GM10266 (cell line): Measurements from ENCODE around the gene CAT.

Experiments used
- DNase-seq: peaks from one replicate; pipeline ENCODE4 v3.0.0; 2012; ENCODE audit errors: extremely low spot score
- TF ChIP-seq, protein P1 (sequence below): IDR thresholded peaks from 2 replicates; pipeline ENCODE4 v1.5.1; 2012; ENCODE audit warnings: mild to moderate bottlenecking, low read depth; ENCODE audit not compliant: control insufficient read depth, insufficient read depth; ENCODE audit errors: missing control alignments

CAT gene

DNA sequence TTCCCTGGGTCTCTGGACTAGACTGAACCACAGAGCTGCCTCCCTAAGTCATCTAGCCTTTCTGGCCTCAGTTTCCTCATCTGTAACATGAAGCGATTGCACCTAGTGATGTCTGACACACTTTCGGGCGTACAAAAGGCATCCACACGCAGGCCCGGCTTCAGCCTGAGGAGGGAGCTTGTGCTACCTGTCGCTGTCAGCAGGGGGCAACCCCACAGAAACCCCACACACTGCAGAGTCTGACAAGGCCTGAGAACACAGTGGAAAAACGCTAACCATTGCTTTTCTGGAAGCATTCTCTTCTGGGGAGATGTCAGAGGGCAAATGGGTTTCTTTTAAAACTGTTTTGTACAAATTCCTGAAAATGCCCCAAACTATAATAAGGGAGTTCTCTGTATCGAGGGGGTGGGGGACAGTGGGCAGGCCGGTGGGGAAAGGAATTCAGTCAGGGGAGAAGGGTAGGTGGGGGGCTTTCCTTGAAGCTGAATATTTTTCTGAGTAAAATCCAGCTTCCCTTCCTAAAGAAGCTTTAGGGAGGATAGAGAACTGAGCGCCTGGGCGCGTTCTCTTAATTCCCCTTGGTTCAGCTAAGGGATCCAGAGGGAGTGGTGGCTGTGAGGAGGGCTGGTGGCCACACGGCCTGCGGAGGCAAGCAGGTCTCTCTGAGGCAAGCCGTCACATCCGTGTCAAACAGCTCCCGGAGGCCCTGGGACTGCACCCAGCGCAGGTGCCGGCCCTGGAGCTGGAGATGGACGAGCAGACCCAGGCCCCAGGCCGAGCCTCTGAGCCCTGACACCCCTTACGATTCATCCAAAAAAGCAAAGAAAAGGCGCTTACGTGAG is 74.3 kb downstream of the CAT start:
- TF ChIP-seq, protein P1, sequence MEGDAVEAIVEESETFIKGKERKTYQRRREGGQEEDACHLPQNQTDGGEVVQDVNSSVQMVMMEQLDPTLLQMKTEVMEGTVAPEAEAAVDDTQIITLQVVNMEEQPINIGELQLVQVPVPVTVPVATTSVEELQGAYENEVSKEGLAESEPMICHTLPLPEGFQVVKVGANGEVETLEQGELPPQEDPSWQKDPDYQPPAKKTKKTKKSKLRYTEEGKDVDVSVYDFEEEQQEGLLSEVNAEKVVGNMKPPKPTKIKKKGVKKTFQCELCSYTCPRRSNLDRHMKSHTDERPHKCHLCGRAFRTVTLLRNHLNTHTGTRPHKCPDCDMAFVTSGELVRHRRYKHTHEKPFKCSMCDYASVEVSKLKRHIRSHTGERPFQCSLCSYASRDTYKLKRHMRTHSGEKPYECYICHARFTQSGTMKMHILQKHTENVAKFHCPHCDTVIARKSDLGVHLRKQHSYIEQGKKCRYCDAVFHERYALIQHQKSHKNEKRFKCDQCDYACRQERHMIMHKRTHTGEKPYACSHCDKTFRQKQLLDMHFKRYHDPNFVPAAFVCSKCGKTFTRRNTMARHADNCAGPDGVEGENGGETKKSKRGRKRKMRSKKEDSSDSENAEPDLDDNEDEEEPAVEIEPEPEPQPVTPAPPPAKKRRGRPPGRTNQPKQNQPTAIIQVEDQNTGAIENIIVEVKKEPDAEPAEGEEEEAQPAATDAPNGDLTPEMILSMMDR = peak; percentile 78
- peak; percentile 75 for DNase-seq

DNA sequence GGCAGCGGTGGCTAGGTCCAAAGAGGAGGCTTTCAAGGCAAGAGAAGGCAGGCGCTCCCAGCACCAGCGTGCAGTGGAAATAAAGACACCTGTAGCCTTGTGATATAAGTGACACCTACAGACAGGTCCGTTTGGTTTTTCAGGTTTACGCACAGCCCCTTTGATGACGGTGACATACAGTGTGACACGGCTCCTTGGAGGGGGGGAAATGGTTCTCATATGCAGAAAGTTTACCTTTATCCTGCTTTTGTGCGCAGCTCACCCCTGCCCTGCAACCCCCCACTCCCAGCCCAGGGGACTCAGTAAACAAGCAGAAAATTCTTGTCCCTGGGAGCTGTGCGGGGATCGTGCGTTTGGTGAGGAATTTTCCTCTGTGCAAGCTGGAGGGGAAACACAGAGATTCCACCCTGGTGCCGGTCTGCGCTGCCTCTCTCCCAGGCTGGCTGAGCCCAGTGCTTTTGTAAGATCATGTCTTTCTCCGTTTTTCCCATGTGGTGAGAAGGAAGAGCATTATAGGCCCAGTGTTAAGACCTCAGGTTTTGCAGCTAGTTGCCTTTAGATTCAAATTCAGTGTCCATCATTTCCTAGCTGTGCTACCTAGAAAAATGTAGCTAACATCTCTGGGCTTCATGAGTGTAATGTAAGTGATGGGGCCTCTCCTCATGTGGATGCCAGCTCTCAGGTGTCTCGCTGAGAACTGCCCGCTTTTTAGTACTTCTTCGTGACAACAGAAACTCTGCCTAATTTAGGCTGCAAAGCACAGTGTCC is 75.1 kb downstream of the CAT start, which contains the start of gene ELF5:
TSS of gene ELF5 (minus strand) at position 113 of the 768 bp plus-strand sequence. CDS start 8,045 bp downstream, outside the sequence.
- TF ChIP-seq, protein P1 = no peak
- DNase-seq = no peak

DNA sequence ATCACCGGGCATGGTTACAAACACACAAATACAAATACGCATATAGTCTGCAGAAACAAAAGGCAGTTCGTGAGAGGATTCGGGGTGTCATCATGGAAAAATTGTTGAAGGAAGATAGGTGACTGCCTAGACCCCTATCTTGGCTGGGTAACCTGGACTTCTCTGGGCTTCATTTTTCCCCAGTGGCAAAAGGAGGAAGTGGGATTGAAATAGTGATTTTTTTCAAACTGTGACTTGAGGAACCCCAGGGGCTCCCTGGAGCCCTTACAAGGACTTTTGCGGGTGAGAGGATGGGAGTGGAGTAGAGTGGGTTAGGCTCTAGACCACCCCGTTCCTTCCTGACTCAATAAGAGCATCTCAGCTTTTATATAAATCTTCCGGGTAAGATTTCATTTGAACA is 75.9 kb downstream of the CAT start:
- TF ChIP-seq, protein P1 = no peak
- DNase-seq = no peak

DNA sequence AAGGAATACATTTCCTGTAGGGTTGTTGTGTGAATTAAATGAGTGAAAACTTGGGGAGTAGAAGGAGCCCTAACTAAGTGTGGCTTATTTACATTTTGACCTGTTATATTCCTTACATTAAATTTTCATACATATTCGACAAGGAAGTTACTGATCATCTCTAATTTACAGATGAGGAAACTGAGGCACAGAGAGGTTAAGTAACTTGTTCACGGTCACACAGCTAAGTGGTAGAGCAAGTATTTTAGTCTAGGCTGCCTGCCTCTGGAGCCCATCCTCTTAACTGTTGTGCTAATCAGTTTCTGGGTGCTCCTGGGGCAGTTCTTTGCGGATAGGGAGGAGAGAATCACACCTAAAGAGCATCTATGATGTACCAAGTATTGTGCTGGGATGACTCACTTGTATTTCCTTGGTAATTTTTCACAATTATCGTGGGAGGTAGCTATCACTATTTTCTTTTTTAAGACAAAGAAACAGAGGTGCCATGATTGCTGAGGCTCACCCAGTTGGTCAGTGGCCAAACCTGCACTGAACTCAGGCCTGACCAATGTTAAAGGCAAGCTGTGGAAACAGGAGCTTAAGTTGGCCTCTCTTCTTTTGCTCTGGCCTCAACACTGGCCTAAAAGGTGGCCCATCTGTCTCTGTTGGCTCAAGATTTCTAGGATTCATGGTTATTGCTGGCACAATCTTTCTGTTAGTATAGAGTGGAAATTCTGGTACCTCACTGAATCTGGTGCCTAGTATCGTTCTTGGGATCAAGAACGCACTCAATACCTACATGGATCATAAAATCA is 77.7 kb downstream of the CAT start:
- DNase-seq = no peak
- TF ChIP-seq, protein P1 = no peak

DNA sequence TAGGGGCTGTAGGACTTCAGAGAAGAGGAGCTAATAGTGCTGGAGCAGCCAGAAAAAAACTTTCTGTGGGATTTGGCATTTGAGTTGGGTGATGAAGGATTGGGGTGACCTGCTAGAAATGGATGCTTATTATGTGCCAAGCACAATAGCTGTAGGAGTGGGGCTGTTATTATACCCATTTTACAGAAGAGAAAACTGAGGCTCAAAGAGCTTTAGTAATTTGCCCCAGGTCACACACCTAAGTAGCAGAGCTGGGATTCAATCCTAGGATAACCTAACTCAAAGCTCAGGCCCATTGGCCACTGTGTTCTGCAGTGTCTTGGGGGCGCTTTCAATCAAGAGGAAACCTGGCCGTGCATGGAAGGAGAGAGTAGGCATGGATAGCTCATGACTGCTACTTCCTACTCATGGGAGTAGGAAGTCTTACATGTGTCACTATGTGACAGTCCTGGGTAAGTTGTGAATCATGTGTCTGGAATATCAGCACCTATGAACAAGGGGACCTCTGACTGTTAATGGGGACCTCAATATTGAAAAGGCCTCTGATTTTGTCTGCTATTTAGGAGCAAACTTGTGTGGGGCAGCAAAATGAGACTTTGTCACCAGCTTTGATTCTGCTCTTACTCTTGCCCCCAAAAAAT is 81.0 kb downstream of the CAT start:
- DNase-seq = no peak

DNA sequence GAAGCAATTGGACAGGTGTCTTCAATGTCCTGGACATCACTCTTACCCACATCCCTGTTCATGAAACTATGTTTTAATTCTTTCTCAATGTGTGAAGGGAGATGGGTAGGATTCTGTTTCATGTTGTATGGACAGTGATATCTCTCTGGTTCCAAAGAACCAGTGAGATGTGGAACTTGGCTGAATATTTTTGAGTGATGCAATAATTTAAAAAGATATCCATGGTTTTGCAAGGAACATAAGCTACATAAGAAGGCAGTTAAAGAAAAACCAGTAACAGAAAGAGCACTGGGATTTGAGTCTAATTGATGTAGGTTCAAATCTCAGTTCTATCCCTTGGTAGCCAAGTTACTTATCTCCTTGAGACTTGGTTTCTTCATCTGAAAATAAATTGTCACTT is 82.5 kb downstream of the CAT start:
- TF ChIP-seq, protein P1 = no peak
- DNase-seq = no peak

More for the DNA sequence above, 81.0 kb downstream of the CAT start:
- TF ChIP-seq, protein P1 = no peak
